NCI-H1417 (cell line): ENCODE data around the gene TRIM16.
"Not testable (repeated sequence)": the region's sequence is repeated elsewhere in the genome, so short reads cannot be mapped to it uniquely, and the experiment has no call there.

Source experiments
- DNase-seq, 3 experiments: peaks; one replicate each; lab custom pipeline; 2025; lab: John Stamatoyannopoulos, UW

Gene TRIM16

GRCh38 chr17:15615850-15616249 is 68.3 kb downstream of the TRIM16 start:
- not testable (repeated sequence) for DNase-seq

- DNase-seq = not testable (repeated sequence)
Observed at GRCh38 chr17:15613111-15613510, 71.0 kb downstream of the TRIM16 start.

GRCh38 chr17:15592960-15593359 is 91.2 kb downstream of the TRIM16 start:
- DNase-seq = not testable (repeated sequence)

GRCh38 chr17:15591986-15592385 is 92.1 kb downstream of the TRIM16 start:
- DNase-seq = not testable (repeated sequence)

- DNase-seq = not testable (repeated sequence)
Observed at GRCh38 chr17:15590844-15591243, 93.3 kb downstream of the TRIM16 start.

- not testable (repeated sequence) for DNase-seq
Observed at GRCh38 chr17:15589544-15590536, 94.3 kb downstream of the TRIM16 start.

GRCh38 chr17:15588017-15588416 is 96.1 kb downstream of the TRIM16 start:
- DNase-seq = peak; percentile 0 to 75 (median 51)

GRCh38 chr17:15583313-15583712 is 100.8 kb downstream of the TRIM16 start:
- DNase-seq = not testable (repeated sequence)

GRCh38 chr17:15581462-15581861 is 102.6 kb downstream of the TRIM16 start:
- not testable (repeated sequence) for DNase-seq
